Stimulated activated CD4-positive, alpha-beta T cell treated with anti-CD3 and anti-CD28 coated beads, TNF-alpha, amount 100 ng/mL, for 48 hours (primary cell): ENCODE data around the gene EEF2.

Experiments used
- DNase-seq, 3 donors: peaks; one replicate each; pipeline ENCODE4 v3.0.0-alpha.2; 2020; ENCODE audit warnings: low read depth in 3 of 3

EEF2 gene

DNA sequence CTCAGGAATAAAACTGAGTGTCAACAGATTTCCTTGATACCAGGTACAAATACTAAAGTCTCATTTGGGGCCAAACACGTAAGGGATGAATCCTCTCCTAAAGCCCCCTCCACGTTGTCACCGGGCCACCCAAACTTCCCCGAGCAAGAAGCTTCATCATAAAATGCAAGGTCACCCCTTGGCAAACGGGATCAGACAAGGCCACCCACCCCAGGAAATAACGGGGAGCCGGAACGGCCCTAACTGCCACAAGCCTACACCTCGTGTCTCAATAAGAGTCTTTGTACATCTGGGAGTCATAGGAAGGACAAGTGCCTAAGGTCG lies 717 bp downstream of the EEF2 start:
- DNase-seq: no peak

DNA sequence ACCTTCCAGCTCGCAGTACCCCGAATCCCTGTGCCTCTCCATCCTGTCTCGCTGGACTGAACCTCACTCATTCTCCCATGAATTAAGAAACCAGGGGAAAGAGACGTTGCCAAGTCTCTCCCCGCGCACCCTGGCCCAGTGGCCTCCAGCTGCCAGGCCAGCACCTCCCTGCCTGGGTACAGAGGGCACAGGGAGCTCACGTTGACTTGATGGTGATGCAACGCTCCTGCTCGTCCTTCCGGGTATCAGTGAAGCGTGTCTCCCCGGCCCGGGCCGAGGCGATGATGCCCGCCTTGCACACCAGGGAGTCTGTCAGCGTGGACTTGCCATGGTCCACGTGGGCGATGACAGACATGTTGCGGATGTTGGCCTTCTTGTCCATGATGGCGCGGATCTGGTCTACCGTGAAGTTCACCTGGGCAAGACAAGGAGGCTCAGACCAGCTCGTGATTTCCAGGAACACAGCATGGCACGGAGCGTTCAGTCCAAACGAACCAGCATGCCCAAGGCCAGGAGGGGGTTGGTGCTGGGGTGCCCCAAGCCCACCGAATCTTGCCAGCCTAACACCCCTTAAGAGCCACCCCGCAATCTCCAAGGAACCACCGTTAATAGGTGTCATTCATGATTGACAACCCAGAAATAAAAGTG lies 1.2 kb downstream of the EEF2 start:
- no peak for DNase-seq

- DNase-seq: no peak
Measured at GRCh38 chr19:3983542-3983914, 1.7 kb downstream of the EEF2 start.

DNA sequence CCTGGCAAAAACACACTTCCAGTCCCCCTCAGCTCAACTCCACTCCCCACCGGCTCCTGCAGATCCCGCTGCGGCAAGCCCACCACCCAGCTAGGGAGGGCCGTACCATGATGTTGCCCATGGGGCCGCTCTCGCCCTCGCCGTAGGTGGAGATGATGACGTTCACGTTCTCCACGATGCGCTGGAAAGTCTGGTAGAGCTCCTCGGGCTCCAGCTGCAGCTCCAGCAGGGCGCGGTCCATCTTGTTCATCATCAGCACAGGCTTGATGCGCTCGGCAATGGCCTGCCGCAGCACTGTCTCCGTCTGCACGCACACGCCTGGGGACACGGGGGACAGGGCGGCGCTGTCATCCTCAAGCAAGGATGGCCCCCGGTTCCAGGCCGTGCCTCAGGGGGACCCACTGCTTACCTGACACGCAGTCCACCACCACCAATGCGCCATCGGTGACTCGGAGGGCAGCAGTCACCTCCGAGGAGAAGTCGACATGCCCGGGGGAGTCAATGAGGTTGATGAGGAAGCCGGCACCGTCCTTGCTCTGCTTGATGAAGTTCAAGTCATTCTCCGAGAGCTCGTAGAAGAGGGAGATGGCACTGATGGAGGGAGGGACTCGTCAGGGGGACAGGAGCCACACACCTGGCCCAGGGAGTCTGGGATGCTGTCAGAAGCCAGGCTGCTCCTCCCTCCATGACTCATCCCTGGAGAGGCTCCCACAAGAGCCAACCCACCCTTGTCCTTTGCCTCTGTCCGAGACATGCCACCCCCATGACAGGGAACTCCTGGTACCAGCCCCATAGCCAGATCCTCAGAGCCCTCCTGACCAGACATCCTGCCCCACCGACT lies 2.3 kb downstream of the EEF2 start:
- DNase-seq: no peak

DNA sequence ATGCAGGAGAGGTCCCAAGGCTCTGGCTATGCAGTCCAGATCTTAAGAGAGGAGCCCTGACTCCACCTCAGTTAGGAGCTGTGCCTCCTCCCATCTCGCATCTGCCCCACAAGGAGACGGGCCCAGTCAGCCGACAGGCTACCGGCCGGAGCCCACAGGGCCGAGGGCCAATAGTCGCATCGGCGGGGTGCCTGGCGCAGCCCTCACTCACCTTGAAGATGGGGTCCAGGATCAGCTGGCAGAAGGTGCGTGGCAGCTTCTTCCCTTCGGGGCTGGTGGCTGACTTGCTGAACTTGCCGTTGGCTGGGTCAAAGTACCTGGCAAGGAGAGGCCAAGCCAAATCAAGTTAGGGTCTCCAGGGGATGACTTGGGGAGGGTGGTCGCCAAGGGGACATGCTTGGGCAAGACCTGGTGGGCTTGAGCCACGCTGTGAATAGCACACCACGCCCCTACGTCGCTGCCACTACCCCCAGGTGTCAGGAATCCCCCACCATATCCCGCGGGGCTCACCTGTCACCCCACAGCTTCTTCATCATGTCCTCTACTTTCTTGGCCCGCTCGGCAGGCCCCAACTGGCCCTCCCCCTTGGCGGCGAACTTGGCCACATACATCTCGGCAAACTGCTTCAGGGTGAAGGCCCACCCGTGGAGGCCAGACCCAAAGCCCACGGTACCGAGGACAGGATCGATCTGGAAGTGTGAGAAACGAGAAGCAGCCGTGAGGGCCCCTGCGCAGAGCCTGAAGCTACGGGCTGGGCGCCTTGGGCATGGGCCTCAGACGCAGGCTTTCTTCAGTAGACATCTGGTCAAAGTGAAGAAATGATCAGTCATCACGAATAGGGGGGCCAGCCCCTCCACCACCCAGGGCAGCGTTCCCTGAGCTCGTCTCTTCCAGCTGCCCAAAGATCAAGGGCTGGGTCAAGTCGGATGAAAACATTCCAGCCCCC lies 3.3 kb downstream of the EEF2 start:
- DNase-seq: no peak

DNA sequence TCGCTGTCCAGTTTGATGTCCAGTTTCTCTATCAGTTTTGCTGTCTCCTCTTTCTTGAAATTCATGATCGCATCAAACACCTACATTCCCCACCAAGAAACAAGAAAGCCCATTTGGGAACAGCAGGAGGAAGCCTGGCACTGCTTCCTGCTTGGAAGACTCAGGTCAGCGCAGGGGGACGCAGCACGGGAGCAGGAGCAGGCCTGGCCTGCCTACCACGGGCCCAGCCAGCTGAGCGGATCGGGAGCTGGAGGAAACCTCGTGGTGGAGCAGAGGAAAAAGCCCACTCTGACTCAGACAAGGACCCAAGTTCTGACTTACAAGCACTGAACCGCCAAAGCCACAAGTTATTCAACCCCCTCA lies 3.9 kb downstream of the EEF2 start:
- no peak for DNase-seq

GRCh38 chr19:3980353-3981251 lies 4.7 kb downstream of the EEF2 start:
- no peak for DNase-seq

DNA sequence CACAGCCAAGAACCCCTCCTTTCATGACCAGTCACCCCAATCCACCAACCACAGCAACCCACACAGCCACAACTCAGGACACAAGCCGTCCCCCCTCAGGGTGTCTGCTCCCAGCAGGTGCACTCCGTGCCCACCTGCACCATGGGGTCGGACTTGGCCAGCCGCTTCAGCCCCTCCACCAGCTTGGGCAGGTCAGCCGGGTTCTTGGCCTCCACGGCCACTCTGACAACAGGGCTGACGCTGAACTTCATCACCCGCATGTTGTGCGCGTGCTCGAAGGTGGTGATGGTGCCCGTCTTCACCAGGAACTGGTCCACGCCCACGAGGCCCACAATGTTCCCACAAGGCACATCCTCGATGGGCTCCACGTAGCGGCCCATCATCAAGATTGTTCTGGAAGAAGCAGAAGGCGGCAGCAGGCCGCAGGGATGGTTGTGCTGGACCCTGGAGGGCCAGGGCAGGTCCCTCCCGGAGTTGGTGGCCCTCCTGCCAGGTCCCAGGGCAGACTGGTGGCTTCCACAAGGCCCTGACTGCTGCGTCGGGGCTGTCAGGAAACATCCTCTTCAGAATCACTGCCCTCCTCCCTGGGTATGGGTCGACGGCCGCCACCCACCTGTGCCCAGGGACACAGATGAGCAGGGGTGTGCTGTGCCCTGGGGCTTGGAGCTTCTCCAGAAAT lies 5.5 kb downstream of the EEF2 start:
- DNase-seq: no peak

DNA sequence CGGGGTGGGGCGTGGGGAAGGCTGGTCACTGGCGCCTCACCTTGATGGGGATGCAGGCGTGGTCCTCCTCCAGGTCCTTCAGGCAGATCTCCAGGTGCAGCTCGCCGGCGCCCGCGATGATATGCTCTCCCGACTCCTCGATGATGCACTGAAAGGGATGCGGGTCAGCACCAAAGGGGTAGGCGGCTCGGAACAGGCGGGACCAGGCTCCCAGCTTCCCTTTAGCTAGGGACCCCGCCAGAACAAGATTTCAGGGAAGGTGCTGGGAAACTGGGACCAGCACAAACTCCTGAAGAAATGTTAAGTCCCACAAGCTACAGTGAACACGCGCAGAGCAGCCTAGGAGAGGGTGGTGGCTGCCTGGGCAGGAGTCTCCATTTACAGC lies 6.0 kb downstream of the EEF2 start:
- no peak for DNase-seq

DNA sequence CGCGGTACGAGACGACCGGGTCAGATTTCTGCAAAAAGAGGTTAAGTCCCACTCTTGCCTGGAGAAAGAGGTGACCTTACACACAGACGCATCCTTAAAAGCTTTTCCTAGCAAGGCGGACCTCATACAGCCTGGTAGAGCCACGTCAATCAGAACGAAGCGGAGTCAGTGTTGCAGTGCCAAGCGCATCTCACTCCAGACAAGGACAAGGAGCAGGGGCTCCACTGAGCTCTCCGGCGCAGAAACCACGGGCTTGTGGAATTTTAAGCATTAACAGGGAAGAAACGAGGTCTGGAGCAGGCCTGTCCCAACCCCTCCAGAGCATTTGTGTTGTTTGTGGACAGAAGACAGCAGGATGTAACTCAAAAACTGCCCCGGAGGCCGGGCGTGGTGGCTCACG lies 7.1 kb downstream of the EEF2 start:
- no peak for DNase-seq

DNA sequence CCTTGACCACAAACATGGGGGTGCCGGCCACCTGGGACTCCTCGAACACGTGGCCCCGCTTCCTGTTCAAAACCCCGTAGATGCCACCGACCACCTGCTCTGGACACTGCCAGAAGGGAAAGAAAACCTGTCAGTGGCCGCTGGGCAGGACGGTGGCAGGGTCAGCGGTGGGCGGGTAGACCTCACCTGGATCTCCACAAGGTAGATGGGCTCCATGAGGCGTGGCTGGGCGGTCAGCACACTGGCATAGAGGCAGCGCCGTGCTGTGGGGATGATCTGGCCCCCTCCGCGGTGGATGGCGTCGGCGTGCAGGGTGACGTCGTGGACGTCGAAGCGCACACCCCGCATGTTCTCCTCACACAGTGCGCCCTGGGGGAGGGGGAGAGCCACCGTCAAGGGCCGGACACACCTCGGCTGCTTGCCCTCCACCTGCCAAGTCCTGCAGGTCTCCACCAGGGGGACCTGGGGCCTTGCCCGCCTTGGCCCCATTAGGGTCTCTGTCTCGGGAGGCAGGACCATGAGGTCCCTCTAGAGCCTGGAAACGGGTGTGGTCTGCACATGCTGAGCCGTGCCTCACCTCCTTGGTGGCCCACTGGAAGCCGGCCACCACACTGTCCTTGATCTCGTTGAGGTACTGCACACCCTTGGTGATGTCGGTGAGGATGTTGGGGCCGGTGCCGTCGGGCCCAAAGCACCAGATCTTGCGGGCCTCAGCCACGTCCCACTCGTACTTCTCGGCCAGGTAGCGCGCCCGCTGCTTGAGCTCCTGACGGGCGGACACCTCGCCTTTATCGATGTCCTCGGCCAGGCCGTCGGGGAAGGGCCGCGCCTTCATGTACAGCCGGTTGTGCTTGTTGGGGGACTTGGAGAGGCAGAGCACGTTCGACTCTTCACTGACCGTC lies 7.8 kb downstream of the EEF2 start:
- DNase-seq: no peak

DNA sequence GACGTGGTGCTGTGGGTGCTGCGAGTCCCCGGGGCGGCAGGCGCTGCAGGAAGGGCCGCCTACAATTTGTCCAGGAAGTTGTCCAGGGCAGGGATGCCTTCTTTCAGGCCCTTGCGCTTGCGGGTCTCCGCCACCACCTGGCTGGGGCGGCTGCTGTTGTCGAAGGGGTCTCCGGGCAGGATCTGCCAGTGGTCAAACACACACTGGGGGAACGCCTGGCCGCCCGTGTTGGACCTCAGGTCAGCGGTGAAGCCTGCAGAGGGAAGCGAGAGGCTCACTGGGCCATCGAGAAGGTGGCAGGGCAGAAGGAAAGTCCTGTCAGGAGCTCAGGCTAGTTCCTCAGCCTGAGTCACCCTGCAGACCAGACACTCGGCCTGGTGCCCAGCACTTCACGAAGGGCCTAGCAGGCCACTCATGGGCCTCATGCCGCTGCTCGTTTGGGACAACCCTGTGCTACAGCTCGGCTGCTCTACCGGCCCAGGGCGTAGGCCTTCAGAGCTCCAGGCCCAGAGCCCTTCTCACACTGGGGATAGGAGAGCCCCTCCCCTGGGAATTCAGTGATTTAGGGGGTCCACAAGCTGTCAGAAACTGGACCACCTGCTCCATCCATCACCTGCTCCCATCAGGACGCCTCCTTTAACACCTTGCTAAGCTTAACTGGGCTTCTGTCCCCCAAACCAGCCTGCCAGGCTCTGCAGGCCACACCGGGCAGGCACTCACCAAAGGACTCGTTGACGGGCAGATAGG lies 8.6 kb downstream of the EEF2 start:
- DNase-seq: no peak

DNA sequence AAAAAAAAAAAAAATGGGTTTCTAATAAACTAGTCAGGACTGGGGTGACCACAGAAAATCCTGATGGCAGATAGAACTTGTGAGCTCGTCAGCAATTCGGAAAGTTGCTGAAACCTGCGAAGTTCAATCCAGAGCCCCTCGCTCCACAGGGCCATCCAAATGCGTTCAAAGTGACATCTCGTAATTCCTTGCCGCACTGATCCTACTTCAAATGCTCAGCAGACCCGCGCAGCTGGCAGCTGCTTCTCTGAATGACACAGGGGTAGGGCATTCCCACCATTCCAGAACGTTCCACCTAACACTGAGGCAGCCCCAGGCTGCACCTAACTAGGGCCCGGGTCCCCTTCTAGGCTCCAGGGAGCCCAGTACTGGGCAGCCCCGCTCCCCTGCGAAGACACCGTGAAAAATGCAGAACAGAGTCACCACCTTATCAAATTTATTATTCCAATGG lies 9.6 kb downstream of the EEF2 start:
- no peak for DNase-seq

DNA sequence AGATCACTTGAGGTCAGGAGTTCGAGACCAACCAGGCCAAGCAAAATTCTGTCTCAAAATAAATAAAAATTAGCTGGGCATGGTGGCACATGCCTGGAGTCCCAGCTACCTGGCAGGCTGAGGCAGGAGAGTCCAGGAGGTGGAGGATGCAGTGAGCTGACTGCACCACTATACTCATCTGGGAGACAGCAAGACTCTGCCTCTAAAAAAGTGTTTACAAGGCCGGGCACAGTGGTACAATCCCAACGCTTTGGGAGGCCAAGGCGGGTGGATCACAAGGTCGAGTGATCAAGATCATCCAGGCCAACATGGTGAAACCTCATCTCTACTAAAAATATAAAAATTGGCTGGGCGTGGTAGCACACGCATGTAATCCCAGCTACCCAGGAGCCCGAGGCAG lies 10.1 kb downstream of the EEF2 start:
- no peak for DNase-seq

- DNase-seq: peak; percentile 90 to 95 (median 92)
Measured at GRCh38 chr19:3970808-3971598, 14.3 kb downstream of the EEF2 start, which contains the start of gene DAPK3. TSS of gene DAPK3 (minus strand) at chr19:3971099. CDS start at chr19:3969735, 1,364 bp downstream.

DNA sequence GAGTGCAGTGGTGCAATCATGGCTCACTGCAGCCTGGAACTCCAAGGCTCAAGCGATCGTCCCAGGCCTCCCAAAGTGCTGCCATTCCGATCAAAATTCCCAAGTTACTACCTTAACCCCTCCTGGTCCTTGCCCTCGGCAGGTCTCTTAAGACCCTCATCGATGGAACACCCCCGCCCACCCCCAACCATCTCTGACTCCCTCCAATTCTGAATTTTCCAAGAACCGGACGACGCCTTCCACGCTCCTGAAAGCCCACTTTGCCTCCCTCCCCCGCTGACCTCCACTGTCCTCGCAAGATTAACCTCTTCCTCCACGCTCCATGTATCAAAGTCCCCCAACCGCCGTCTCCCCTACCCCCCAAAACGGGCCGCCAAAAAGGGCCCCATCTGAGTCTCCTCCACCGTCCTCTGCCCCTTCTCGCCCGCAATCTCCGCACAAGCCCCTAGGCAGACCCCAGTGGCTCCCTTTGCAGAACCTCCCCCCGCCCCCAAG lies 14.9 kb downstream of the EEF2 start:
- no peak for DNase-seq

DNA sequence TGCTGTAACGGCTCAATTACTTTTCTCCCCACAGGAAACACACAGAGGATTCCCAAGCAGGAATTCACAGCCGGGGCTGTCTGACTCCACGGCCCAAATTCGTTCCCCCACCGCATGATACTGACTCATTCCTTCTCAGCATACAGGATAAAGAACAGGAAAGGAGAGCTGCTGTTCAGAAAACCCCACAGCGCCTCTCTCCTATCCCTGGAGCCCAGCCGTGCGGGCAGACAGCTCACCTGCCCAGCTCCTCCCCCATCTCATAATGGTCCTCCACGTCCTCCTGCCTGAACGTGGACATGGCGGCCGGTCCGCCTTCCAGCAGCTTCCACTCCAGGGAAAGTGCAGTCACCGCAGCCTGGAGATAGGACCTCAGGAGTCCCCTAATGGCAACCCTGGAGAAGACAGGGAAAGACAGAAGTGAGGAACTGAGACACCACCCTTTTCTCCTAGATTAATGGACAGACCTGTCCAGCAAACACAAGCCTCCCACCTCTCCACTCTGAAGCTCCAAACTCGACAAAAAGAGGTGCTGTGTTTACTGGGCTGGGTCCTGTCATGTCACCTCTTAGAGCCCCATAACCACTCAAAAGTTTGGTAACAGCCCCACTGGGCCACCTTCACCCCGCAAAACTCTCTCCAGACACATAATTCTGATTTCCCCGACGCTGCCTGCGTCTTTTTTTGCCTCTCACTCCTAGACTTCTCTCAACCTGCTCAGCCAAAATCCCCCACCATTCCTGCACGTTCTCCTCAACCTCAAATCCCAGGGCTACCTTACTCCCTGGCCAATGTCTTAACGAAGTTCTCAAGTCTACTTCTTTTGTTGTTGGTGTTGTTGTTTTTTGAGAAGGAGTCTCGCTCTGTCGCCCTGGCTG lies 15.6 kb downstream of the EEF2 start:
- no peak for DNase-seq
